Activated CD8-positive, alpha-beta memory T cell treated with anti-CD3 and anti-CD28 coated beads, Interleukin-2, amount 10 ng/mL, durations not matched to agents 7 days and 5 days (primary cell): ENCODE measurements around the gene KRT16. TPM values are rescaled to one million over a fixed set of nuclear protein-coding genes. Genes with fewer than 3 reads are reported as not detected.

Experiments
- ATAC-seq: fragments of 150-1000 bp; cut with Tn5 transposase; one replicate; pipeline ENCODE4 v1.10.0; 2021; ENCODE audit warnings: moderate library complexity
- CTCF ChIA-PET: fragments of 350-600 bp; sonication (Branson Sonifier 250); formaldehyde crosslinking; loops from one replicate; lab custom pipeline; 2021; ENCODE audit warnings: antibody characterized with exemption; lab: Charles Lee
- DNase-seq: peaks from one replicate; pipeline ENCODE4 v3.0.0-alpha.2; 2020
- H3K27ac Mint-ChIP-seq: one replicate; pipeline ENCODE4 v1.8.0; 2021; ENCODE audit warnings: mild to moderate bottlenecking, mixed read lengths
- H3K27me3 Mint-ChIP-seq: one replicate; pipeline ENCODE4 v1.8.0; 2021; ENCODE audit warnings: mixed read lengths
- H3K36me3 Mint-ChIP-seq: one replicate; pipeline ENCODE4 v1.8.0; 2021; ENCODE audit warnings: mild to moderate bottlenecking, mixed read lengths
- H3K4me1 Mint-ChIP-seq: one replicate; pipeline ENCODE4 v1.8.0; 2021; ENCODE audit warnings: mixed read lengths
- H3K4me3 Mint-ChIP-seq: one replicate; pipeline ENCODE4 v1.8.0; 2021; ENCODE audit warnings: mild to moderate bottlenecking, moderate library complexity, mixed read lengths
- H3K9me3 Mint-ChIP-seq: one replicate; pipeline ENCODE4 v1.8.0; 2022; ENCODE audit warnings: low read depth, mixed read lengths
- total RNA-seq, 2 experiments: library from RNA; stranded (reverse); gene quantifications; one replicate each; pipeline ENCODE4 v1.2.3, GENCODE V29; 2021

KRT16 gene
- total RNA-seq, 2 experiments from 2014 or later = not detected

DNA sequence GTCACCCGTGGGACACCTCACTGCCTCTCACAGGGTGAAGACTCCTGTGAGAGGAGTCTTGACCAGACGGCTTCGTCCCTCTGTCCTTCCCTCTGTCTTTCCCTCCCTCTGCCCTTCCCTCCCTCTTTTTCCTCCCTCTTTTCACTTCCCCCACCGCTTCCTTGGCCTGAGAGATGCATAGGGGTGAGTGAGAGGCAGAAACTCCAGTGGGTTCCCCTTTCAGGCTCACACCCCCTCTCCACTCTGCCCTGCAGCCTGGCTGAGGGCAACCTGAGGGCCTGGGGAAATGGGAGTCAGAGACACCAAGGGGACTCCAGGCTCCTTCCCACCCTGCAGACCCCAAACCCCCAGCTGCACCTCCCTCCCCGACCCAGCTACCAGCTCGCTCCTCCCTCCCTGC is 26.4 kb upstream of the KRT16 start:
- ATAC-seq = no peak
- no peaks in the 10 kb centered on the region for H3K36me3 Mint-ChIP-seq
- no peaks in the 10 kb centered on the region for H3K27me3 Mint-ChIP-seq
- CTCF ChIA-PET = interaction anchor here (2.4 to 15.9 kb wide), 2 partner anchors 9 to 27 kb away, joined by 13 to 558 read pairs; no protein-coding TSS in a partner anchor
- no peaks in the 10 kb centered on the region for H3K4me1 Mint-ChIP-seq
- DNase-seq = no peak
- H3K27ac Mint-ChIP-seq = no peak overlapping the region
- no peaks in the 10 kb centered on the region for H3K9me3 Mint-ChIP-seq
- H3K4me3 Mint-ChIP-seq = no peak overlapping the region

DNA sequence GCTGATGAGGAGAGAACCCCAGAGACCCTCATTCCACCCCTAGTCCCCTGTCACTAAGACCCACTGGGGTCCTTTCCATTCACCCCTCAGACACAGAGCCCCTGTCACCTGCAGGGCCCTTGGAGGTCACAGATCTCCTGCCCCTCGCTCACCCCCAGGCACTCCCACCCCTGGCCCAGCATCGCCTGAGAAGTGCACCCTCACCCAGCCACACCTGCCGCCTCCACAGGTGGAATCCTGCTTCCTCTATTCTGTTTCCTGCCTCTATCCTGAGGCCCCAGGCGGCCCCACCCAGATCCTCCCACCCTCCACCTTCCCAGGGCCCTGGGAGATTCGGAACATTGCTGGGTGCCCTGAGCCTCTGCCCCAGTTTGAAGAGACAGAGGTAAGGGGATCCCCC is 25.6 kb upstream of the KRT16 start:
- CTCF ChIA-PET = interaction anchor here (1.5 kb wide), 1 partner anchor 89 kb away, joined by 5 read pairs; no protein-coding TSS in a partner anchor
- H3K36me3 Mint-ChIP-seq = no peaks in the 10 kb centered on the region
- no peak for DNase-seq

DNA sequence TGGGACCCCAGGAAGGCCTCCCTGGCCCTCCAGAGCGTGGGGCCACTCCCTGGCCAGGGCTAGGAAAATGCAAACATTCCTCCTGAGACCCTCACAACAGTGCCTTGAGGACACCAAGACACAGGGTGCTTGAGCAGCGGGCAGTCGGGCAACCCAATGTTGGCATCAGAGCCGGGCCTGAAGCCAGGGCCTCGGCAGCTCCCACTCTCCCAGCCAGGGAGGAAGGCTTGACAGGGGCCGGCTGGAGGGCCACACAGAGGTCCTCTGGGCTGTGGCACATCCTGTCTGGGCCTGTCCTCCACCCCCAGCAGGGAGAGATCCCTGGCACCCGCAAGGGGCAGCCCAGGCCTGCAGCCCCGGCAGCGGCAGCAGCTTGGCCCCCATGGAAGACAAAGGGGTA is 24.1 kb upstream of the KRT16 start:
- Mint-ChIP-seq H3K27me3 (no peaks in the 10 kb centered on the region), H3K36me3 (no peaks in the 10 kb centered on the region), H3K4me1 (no peaks in the 10 kb centered on the region), H3K9me3 (no peaks in the 10 kb centered on the region), H3K4me3 (no peak overlapping the region), H3K27ac (no peak overlapping the region)
- DNase-seq (no peak), ATAC-seq (no peak)
- CTCF ChIA-PET = interaction anchor here (1.4 kb wide), 1 partner anchor 12 kb away, joined by 6 read pairs; no protein-coding TSS in a partner anchor

More for the DNA sequence above, 25.6 kb upstream of the KRT16 start:
- no peak for ATAC-seq
- H3K9me3 Mint-ChIP-seq = no peaks in the 10 kb centered on the region
- no peak overlapping the region for H3K27ac Mint-ChIP-seq
- H3K27me3 Mint-ChIP-seq = no peaks in the 10 kb centered on the region
- H3K4me1 Mint-ChIP-seq = no peaks in the 10 kb centered on the region
- H3K4me3 Mint-ChIP-seq = no peak overlapping the region

DNA sequence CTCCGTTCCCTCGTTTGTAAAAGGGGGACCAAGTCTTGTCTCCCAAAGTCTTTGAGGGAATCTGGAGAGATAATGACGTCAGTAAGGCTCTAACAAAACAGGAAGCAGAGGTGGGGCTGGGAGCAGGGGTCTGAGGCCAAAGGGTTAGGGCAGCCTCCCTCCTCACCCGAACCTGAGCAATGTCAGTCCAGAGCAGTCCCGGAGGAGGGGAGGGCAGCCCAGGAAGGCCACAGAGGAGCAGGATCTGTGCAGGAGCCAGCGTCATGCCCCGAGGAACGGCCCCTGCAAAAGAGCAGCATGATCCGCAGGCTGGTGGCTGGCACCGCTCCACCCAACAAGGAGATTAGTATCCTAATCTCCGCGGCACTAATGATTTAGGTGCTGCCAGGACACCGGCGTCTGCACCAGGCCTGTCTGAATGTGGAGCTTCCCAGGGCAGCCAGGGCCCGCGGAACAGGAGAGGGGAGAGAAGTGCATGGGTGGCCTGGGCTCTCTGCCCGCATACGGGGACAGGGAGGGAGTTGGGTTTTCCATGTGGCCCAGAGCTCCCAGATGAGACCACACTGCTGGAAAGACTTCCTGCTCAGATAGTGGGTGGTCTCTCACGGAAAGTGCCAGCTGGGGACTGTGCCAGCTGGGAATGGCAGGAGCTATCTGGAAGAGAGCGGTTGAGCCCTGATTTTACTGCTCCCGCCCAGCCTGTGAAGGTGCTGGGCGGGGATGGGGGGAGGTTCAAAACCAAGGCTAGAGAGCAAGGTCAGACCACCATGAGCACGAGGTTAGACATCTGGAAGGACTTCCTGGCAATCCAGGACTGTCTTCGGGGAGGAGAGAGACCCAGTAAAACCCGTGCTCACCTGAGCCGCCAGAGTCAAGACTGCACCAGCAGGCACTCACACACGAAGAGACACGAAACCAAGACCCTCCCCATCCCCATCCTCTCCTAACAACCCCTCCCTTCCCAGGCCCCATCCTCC is 22.8 kb upstream of the KRT16 start:
- no peak overlapping the region for H3K27ac Mint-ChIP-seq
- CTCF ChIA-PET = interaction anchor here (0.9 to 1.4 kb wide), 4 partner anchors 13 to 86 kb away, joined by 3 to 6 read pairs (median 4); no protein-coding TSS in a partner anchor

GRCh38 chr17:41634639-41635038 is 22.1 kb upstream of the KRT16 start:
- no peaks in the 10 kb centered on the region for H3K27me3 Mint-ChIP-seq

More for the DNA sequence above, 22.8 kb upstream of the KRT16 start:
- ATAC-seq = no peak
- Mint-ChIP-seq H3K9me3 (no peaks in the 10 kb centered on the region), H3K4me3 (no peak overlapping the region), H3K27me3 (no peaks in the 10 kb centered on the region), H3K36me3 (no peaks in the 10 kb centered on the region), H3K4me1 (no peaks in the 10 kb centered on the region)
- no peak for DNase-seq

DNA sequence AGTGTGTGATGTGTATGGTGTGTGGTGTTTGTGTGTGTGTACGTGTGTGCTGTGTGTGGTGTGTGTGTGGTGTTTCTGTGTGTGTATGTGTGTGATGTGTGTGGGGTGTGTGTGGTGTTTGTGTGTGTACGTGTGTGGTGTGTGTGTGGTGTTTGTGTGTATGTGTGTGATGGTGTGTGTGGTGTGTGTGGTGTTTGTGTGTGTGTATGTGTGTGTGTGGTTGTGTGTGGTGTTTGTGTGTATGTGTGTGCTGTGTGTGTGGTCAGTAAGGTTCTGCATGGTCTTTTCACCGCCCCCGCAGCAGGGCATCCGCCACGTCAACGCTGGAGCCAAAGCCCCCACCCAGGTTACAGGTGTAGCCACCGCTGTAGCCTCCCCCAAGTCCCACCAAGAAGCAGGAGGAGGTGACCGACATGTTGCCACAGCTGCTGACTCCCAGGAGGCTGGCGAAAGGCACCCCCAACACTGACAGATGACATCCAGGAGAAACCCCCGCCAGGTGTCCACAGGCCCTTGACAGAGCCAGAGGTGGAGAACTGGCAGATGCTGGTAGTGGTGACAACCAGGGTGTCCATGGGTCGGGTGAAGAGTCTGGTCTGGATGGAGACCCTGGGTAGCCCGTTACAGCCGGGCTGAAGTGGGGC is 21.1 kb upstream of the KRT16 start:
- no peaks in the 10 kb centered on the region for H3K9me3 Mint-ChIP-seq
- H3K4me1 Mint-ChIP-seq = no peaks in the 10 kb centered on the region
- H3K36me3 Mint-ChIP-seq = no peaks in the 10 kb centered on the region
- no peak overlapping the region for H3K4me3 Mint-ChIP-seq
- no peaks in the 10 kb centered on the region for H3K27me3 Mint-ChIP-seq
- no peak overlapping the region for H3K27ac Mint-ChIP-seq
- ATAC-seq (peak; percentile 64), DNase-seq (peak; percentile 44)
- CTCF ChIA-PET = interaction anchor here (1.1 to 1.2 kb wide), 2 partner anchors 15 to 29 kb away, joined by 3 to 5 read pairs; no protein-coding TSS in a partner anchor

More at GRCh38 chr17:41634639-41635038, 22.1 kb upstream of the KRT16 start:
- Mint-ChIP-seq H3K4me1 (no peaks in the 10 kb centered on the region), H3K4me3 (no peak overlapping the region), H3K27ac (no peak overlapping the region), H3K9me3 (no peaks in the 10 kb centered on the region), H3K36me3 (no peaks in the 10 kb centered on the region)
- CTCF ChIA-PET = interaction anchor here (1.1 to 1.2 kb wide), 2 partner anchors 14 to 28 kb away, joined by 3 to 5 read pairs; no protein-coding TSS in a partner anchor
- ATAC-seq = no peak
- DNase-seq = no peak

DNA sequence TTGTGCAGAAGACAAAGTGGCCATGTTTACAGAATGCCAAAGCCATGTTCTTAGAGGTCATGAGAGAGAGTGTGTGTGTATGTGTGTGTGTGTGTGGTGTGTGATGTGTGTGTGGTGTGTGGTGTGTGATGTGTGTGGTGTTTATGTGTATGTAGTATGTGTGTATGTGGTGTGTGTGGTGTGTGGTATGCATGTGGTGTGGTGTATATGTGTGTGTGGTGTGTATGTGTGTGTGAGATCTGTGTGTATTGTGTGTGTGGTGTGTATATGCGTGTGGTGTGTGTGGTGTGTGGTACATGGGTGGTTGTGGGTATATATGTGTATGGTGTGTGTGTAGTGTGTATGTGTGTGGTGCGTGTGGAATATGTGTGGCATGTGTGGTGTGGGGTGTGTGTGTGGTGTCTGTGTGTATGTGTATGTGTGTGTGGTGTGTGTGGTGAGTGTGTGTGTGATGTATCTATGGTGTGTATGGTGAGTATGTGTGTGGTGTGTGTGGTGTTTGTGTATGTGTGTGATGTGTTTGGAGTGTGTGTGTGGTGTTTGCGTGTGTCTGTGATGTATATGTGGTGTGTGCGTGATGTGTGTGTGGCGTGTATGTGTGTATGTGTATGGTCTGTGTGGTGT is 20.0 kb upstream of the KRT16 start:
- no peak for ATAC-seq
- CTCF ChIA-PET = interaction anchor here (2.1 kb wide), 1 partner anchor 16 kb away, joined by 7 read pairs; no protein-coding TSS in a partner anchor
- DNase-seq = no peak
- Mint-ChIP-seq H3K27me3 (no peaks in the 10 kb centered on the region), H3K4me3 (no peak overlapping the region), H3K4me1 (no peaks in the 10 kb centered on the region), H3K27ac (no peak overlapping the region), H3K9me3 (no peaks in the 10 kb centered on the region), H3K36me3 (no peaks in the 10 kb centered on the region)

- Mint-ChIP-seq H3K36me3 (no peaks in the 10 kb centered on the region), H3K9me3 (no peaks in the 10 kb centered on the region), H3K4me1 (no peaks in the 10 kb centered on the region), H3K4me3 (no peak overlapping the region), H3K27me3 (no peaks in the 10 kb centered on the region), H3K27ac (no peak overlapping the region)
- ATAC-seq = no peak
- CTCF ChIA-PET = interaction anchor here (2.1 kb wide), 1 partner anchor 16 kb away, joined by 7 read pairs; no protein-coding TSS in a partner anchor
- no peak for DNase-seq
Observed at GRCh38 chr17:41631898-41632285, 19.3 kb upstream of the KRT16 start.

GRCh38 chr17:41631025-41631897 is 18.7 kb upstream of the KRT16 start:
- no peak for ATAC-seq
- Mint-ChIP-seq H3K9me3 (no peaks in the 10 kb centered on the region), H3K27me3 (no peaks in the 10 kb centered on the region), H3K4me3 (no peak overlapping the region), H3K4me1 (no peaks in the 10 kb centered on the region), H3K27ac (no peak overlapping the region), H3K36me3 (no peaks in the 10 kb centered on the region)
- no peak for DNase-seq
- CTCF ChIA-PET = interaction anchor here (2.1 kb wide), 1 partner anchor 17 kb away, joined by 7 read pairs; no protein-coding TSS in a partner anchor

- CTCF ChIA-PET = interaction anchor here (1.0 to 2.1 kb wide), 3 partner anchors 9 to 19 kb away, joined by 3 to 7 read pairs (median 5); no protein-coding TSS in a partner anchor
- ATAC-seq (no peak), DNase-seq (no peak)
- Mint-ChIP-seq H3K4me3 (no peak overlapping the region), H3K4me1 (no peaks in the 10 kb centered on the region), H3K36me3 (no peaks in the 10 kb centered on the region), H3K27me3 (no peaks in the 10 kb centered on the region), H3K9me3 (no peaks in the 10 kb centered on the region), H3K27ac (no peak overlapping the region)
Observed at GRCh38 chr17:41629826-41630670, 17.5 kb upstream of the KRT16 start.

DNA sequence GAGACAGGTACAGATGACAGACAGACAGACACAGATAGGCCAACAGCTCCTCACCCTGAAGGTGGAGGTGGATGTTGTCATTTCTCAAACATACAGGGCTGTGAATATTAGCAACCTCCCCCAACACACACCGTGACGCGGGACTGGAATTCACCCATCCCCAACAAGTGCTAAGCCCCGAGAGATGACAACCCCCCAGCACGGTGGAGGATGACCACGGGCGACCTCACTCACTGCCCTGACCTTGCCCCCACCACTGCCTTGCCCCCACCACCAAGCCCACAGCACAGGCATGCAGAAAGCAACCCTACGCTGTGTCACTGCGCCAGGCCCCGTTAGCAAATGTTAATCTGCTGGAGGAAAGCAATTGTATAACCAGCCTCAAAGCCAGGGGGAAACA is 16.7 kb upstream of the KRT16 start:
- CTCF ChIA-PET = interaction anchor here (1.4 to 2.0 kb wide), 2 partner anchors 19 to 81 kb away, joined by 3 to 5 read pairs; no protein-coding TSS in a partner anchor
- ATAC-seq = no peak
- H3K4me1 Mint-ChIP-seq = no peaks in the 10 kb centered on the region
- no peak for DNase-seq
- no peaks in the 10 kb centered on the region for H3K9me3 Mint-ChIP-seq
- no peaks in the 10 kb centered on the region for H3K36me3 Mint-ChIP-seq
- H3K27me3 Mint-ChIP-seq = no peaks in the 10 kb centered on the region
- H3K27ac Mint-ChIP-seq = no peak overlapping the region
- H3K4me3 Mint-ChIP-seq = no peak overlapping the region
